WTC11 (cell line): Measurements from ENCODE around the gene LENG1.

Experiments
- SP1 ChIP-seq: sonication (generic); formaldehyde crosslinking; conservative IDR thresholded peaks from 2 replicates; pipeline ENCODE4 v1.8.1; 2022; ENCODE audit warnings: missing genetic modification reagents
- ZNF121 ChIP-seq: sonication (generic); formaldehyde crosslinking; IDR thresholded peaks from 2 replicates; pipeline ENCODE4 v1.8.0; 2023; ENCODE audit warnings: missing genetic modification reagents
- ZNF232 ChIP-seq: sonication (generic); formaldehyde crosslinking; IDR thresholded peaks from 2 replicates; pipeline ENCODE4 v1.8.0; 2022; ENCODE audit warnings: mild to moderate bottlenecking, missing genetic modification reagents
- TF ChIP-seq, protein P1 (sequence below): sonication (generic); formaldehyde crosslinking; IDR thresholded peaks from 2 replicates; pipeline ENCODE4 v1.8.0; 2022; ENCODE audit warnings: mild to moderate bottlenecking, missing genetic modification reagents
- TF ChIP-seq, protein P2 (sequence below): sonication (generic); formaldehyde crosslinking; IDR thresholded peaks from 2 replicates; pipeline ENCODE4 v1.8.1; 2023; ENCODE audit warnings: mild to moderate bottlenecking, moderate library complexity, missing genetic modification reagents
- TF ChIP-seq, protein P3 (sequence below): fragments of 200-600 bp; IDR thresholded peaks from 2 replicates; pipeline ENCODE4 v1.8.0; 2022; ENCODE audit warnings: antibody characterized with exemption
- TF ChIP-seq, protein P4 (sequence below): sonication (generic); formaldehyde crosslinking; IDR thresholded peaks from 2 replicates; pipeline ENCODE4 v1.8.1; 2023; ENCODE audit warnings: mild to moderate bottlenecking, missing genetic modification reagents, moderate library complexity

DNA sequence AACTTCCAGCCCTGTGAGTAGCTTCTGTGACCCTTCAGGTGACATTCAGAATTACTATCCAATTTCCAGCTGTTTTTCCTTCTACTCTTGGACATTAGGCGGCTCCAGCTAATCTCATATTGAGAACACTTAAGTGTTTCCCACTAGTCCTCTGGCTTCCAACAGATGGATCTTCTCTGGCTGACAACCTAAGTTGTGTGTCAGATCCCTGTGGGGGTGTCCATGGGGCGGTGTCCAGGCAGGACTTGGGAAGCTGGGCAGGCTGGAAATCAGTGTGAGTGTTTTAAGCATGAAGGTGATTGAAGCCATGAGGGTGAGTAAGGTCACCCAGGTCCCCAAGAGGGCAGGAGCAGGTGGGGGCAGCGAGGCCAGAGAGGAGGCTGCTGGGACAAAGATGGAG lies 11.8 kb downstream of the LENG1 start:
- TF ChIP-seq, protein P1, sequence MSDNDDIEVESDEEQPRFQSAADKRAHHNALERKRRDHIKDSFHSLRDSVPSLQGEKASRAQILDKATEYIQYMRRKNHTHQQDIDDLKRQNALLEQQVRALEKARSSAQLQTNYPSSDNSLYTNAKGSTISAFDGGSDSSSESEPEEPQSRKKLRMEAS (CRISPR knock-in tag), result no peak
- TF ChIP-seq, protein P2, sequence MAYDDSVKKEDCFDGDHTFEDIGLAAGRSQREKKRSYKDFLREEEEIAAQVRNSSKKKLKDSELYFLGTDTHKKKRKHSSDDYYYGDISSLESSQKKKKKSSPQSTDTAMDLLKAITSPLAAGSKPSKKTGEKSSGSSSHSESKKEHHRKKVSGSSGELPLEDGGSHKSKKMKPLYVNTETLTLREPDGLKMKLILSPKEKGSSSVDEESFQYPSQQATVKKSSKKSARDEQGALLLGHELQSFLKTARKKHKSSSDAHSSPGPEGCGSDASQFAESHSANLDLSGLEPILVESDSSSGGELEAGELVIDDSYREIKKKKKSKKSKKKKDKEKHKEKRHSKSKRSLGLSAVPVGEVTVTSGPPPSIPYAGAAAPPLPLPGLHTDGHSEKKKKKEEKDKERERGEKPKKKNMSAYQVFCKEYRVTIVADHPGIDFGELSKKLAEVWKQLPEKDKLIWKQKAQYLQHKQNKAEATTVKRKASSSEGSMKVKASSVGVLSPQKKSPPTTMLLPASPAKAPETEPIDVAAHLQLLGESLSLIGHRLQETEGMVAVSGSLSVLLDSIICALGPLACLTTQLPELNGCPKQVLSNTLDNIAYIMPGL (CRISPR knock-in tag), result no peak
- no peak for TF ChIP-seq ZNF232 (CRISPR knock-in tag)
- TF ChIP-seq, protein P3, sequence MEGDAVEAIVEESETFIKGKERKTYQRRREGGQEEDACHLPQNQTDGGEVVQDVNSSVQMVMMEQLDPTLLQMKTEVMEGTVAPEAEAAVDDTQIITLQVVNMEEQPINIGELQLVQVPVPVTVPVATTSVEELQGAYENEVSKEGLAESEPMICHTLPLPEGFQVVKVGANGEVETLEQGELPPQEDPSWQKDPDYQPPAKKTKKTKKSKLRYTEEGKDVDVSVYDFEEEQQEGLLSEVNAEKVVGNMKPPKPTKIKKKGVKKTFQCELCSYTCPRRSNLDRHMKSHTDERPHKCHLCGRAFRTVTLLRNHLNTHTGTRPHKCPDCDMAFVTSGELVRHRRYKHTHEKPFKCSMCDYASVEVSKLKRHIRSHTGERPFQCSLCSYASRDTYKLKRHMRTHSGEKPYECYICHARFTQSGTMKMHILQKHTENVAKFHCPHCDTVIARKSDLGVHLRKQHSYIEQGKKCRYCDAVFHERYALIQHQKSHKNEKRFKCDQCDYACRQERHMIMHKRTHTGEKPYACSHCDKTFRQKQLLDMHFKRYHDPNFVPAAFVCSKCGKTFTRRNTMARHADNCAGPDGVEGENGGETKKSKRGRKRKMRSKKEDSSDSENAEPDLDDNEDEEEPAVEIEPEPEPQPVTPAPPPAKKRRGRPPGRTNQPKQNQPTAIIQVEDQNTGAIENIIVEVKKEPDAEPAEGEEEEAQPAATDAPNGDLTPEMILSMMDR, result no peak
- TF ChIP-seq, protein P4, sequence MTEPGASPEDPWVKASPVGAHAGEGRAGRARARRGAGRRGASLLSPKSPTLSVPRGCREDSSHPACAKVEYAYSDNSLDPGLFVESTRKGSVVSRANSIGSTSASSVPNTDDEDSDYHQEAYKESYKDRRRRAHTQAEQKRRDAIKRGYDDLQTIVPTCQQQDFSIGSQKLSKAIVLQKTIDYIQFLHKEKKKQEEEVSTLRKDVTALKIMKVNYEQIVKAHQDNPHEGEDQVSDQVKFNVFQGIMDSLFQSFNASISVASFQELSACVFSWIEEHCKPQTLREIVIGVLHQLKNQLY, result no peak
- no peak for TF ChIP-seq SP1 (CRISPR knock-in tag)
- no peak for TF ChIP-seq ZNF121 (CRISPR knock-in tag)
